Progenitor cell of endocrine pancreas (in vitro differentiated cells): ENCODE results near the gene SLC15A1. TPM values are rescaled to one million over a fixed set of nuclear protein-coding genes. Genes with fewer than 3 reads are reported as not detected.

Experiments used
- DNase-seq: peaks from one replicate; pipeline ENCODE4 v3.0.0; 2021; ENCODE audit warnings: low spot score; ENCODE audit not compliant: unreplicated experiment
- H3K27ac Mint-ChIP-seq: 2 replicates; pipeline ENCODE4 v1.8.0; 2021; ENCODE audit warnings: mild to moderate bottlenecking, moderate library complexity, mixed read lengths
- H3K27me3 Mint-ChIP-seq: 2 replicates; pipeline ENCODE4 v1.8.0; 2021; ENCODE audit warnings: mixed read lengths
- H3K36me3 Mint-ChIP-seq: 2 replicates; pipeline ENCODE4 v1.8.0; 2022; ENCODE audit warnings: mixed read lengths; ENCODE audit not compliant: insufficient read depth
- H3K4me1 Mint-ChIP-seq: 2 replicates; pipeline ENCODE4 v1.8.0; 2021; ENCODE audit warnings: low read depth, mixed read lengths
- H3K4me3 Mint-ChIP-seq: 2 replicates; pipeline ENCODE4 v1.8.0; 2021; ENCODE audit warnings: low read depth, mild to moderate bottlenecking, moderate library complexity, mixed read lengths
- H3K9me3 Mint-ChIP-seq: 2 replicates; pipeline ENCODE4 v1.8.0; 2021; ENCODE audit warnings: low read depth, mixed read lengths
- CTCF ChIP-seq: fragments of 200-600 bp; sonication (generic); IDR thresholded peaks from one replicate; pipeline ENCODE4 v1.5.0; 2021; ENCODE audit warnings: antibody characterized with exemption, mild to moderate bottlenecking; ENCODE audit not compliant: unreplicated experiment
- total RNA-seq: library from RNA; stranded (reverse); gene quantifications from 2 replicates; pipeline ENCODE4 v1.2.1, GENCODE V29; 2021

Gene SLC15A1
- total RNA-seq, 1 donor from 2014 or later: 0.53 TPM

- H3K27me3 Mint-ChIP-seq: peaks cover 3% of the 10 kb centered on the region
- no peak overlapping the region for H3K27ac Mint-ChIP-seq
- DNase-seq: no peak
- H3K36me3 Mint-ChIP-seq: no peaks in the 10 kb centered on the region
- no peaks in the 10 kb centered on the region for H3K9me3 Mint-ChIP-seq
- TF ChIP-seq CTCF: no peak
- H3K4me1 Mint-ChIP-seq: no peaks in the 10 kb centered on the region
- H3K4me3 Mint-ChIP-seq: no peak overlapping the region
Observed at GRCh38 chr13:98781470-98781869, 29.0 kb upstream of the SLC15A1 start.

GRCh38 chr13:98781045-98781444, 28.6 kb upstream of the SLC15A1 start:
- TF ChIP-seq CTCF: no peak
- Mint-ChIP-seq H3K9me3 (no peaks in the 10 kb centered on the region), H3K4me3 (no peak overlapping the region), H3K27ac (no peak overlapping the region), H3K27me3 (peaks cover 3% of the 10 kb centered on the region), H3K36me3 (no peaks in the 10 kb centered on the region), H3K4me1 (no peaks in the 10 kb centered on the region)
- no peak for DNase-seq

- no peak for TF ChIP-seq CTCF
- Mint-ChIP-seq H3K4me1 (no peaks in the 10 kb centered on the region), H3K4me3 (no peak overlapping the region), H3K9me3 (no peaks in the 10 kb centered on the region), H3K27me3 (peaks cover 3% of the 10 kb centered on the region), H3K27ac (no peak overlapping the region), H3K36me3 (no peaks in the 10 kb centered on the region)
- no peak for DNase-seq
Observed at GRCh38 chr13:98780451-98780850, 28.0 kb upstream of the SLC15A1 start.

GRCh38 chr13:98779695-98780094, 27.2 kb upstream of the SLC15A1 start:
- H3K9me3 Mint-ChIP-seq: no peaks in the 10 kb centered on the region
- H3K4me1 Mint-ChIP-seq: no peaks in the 10 kb centered on the region
- no peak for TF ChIP-seq CTCF

GRCh38 chr13:98778749-98779148, 26.3 kb upstream of the SLC15A1 start:
- no peak for TF ChIP-seq CTCF
- DNase-seq: no peak
- H3K4me1 Mint-ChIP-seq: no peaks in the 10 kb centered on the region
- no peaks in the 10 kb centered on the region for H3K9me3 Mint-ChIP-seq
- H3K4me3 Mint-ChIP-seq: no peak overlapping the region
- peaks cover 3% of the 10 kb centered on the region for H3K27me3 Mint-ChIP-seq
- H3K36me3 Mint-ChIP-seq: no peaks in the 10 kb centered on the region
- H3K27ac Mint-ChIP-seq: no peak overlapping the region

More at GRCh38 chr13:98779695-98780094, 27.2 kb upstream of the SLC15A1 start:
- no peaks in the 10 kb centered on the region for H3K36me3 Mint-ChIP-seq
- H3K27me3 Mint-ChIP-seq: peaks cover 3% of the 10 kb centered on the region
- no peak overlapping the region for H3K27ac Mint-ChIP-seq
- H3K4me3 Mint-ChIP-seq: no peak overlapping the region
- no peak for DNase-seq

GRCh38 chr13:98776644-98777043, 24.2 kb upstream of the SLC15A1 start:
- Mint-ChIP-seq H3K4me3 (no peak overlapping the region), H3K9me3 (no peaks in the 10 kb centered on the region), H3K4me1 (no peaks in the 10 kb centered on the region), H3K27ac (no peak overlapping the region), H3K27me3 (peaks cover 3% of the 10 kb centered on the region), H3K36me3 (no peaks in the 10 kb centered on the region)
- no peak for TF ChIP-seq CTCF
- DNase-seq: no peak
